Thoracic aorta (tissue), 2 donors: ENCODE results near the gene DRD2. TPM values are rescaled to one million over a fixed set of nuclear protein-coding genes. Genes with fewer than 3 reads are reported as not detected.

Source experiments
- ATAC-seq: fragments of 150-250 bp; one replicate; pipeline ENCODE4 v1.8.0; 2017; ENCODE audit warnings: low read depth; ENCODE audit not compliant: insufficient number of reproducible peaks, low FRiP score
- DNase-seq: peaks from one replicate; pipeline ENCODE4 v3.0.0-alpha.2; 2020; ENCODE audit warnings: low spot score
- H3K27ac ChIP-seq, 2 donors: fragments of 200-600 bp; sonication (generic); 1 replicate in 1 of 2; 2 replicates in 1 of 2; pipeline ENCODE4 v1.5.1; 2016; ENCODE audit warnings: mild to moderate bottlenecking in 2 of 2, moderate library complexity in 2 of 2
- H3K27me3 ChIP-seq: fragments of 200-600 bp; sonication (generic); replicated peaks from 2 replicates; pipeline ENCODE4 v1.6.0; 2016; ENCODE audit warnings: mild to moderate bottlenecking; ENCODE audit not compliant: insufficient read depth
- H3K36me3 ChIP-seq: fragments of 200-600 bp; sonication (generic); one replicate; pipeline ENCODE4 v1.5.1; 2016
- H3K4me1 ChIP-seq, 2 donors: fragments of 200-600 bp; sonication (generic); 1 replicate in 1 of 2; 2 replicates in 1 of 2; pipeline versions ENCODE4 v1.5.1 to v1.6.0; 2016; ENCODE audit warnings: low read depth in 2 of 2, mild to moderate bottlenecking in 1 of 2; ENCODE audit not compliant: control insufficient read depth in 1 of 2
- H3K4me3 ChIP-seq: fragments of 200-600 bp; sonication (generic); 2 replicates; pipeline ENCODE4 v1.5.1; 2016; ENCODE audit warnings: mild to moderate bottlenecking
- H3K9me3 ChIP-seq: fragments of 200-600 bp; sonication (generic); 2 replicates; pipeline ENCODE4 v1.5.1; 2016
- total RNA-seq, 2 donors: library from RNA; depleted of rRNA; stranded (reverse); fragments of >200 nt; gene quantifications; one replicate each; pipeline versions ENCODE4 v1.1.0 to v1.2.3, GENCODE V29; 2016
- TF ChIP-seq, protein P1 (sequence below): fragments of 200-600 bp; sonication (generic); IDR thresholded peaks from one replicate; pipeline ENCODE4 v1.5.1; 2019; ENCODE audit warnings: antibody characterized with exemption

The DRD2 gene
- total RNA-seq, 2 donors from 2014 or later, result not detected

DNA sequence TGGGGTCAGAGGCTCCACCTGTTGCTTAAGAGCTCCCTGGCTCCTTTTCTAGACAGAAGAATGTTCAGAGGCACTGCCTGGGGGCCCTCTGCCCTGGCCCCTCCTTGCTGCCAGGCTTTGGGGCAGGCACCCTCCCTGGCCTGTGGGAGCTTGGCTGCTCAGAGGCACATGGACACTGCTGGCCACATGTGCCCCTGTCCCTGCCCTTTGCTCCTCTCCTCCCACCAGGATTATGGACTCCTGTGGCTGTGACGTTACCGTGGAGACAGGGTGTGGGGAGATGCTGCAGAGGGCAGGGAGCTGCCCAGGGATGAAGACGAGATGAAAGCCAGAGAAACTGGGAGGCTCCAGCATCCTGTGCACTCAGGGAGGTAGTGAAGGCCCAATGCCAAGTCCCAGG is 14.7 kb downstream of the DRD2 start:
- no peak for DNase-seq
- no peak for ATAC-seq

DNA sequence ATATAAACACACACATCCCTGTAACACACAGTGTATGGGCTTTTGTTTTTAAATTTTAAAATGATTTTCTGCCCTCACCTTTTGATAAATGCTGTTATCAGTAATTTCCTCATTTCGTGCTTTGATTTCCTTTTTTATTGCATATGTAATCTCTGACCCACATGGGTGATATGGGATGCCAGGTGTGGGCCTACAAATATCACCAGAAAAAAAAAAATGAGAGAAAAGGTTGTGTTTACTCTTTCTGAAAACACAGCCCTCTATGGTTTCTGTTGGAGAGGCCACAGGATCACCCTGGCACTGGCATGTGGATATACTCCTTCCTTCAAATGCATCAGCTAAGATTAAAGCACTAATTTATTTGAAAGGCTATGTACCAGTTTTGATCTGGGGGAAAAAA is 17.0 kb downstream of the DRD2 start:
- Histone ChIP-seq H3K27me3 (no peaks in the 10 kb centered on the region), H3K4me1 (no peaks in the 10 kb centered on the region), H3K36me3 (no peaks in the 10 kb centered on the region), H3K4me3 (no peak overlapping the region), H3K9me3 (no peaks in the 10 kb centered on the region), H3K27ac (no peak overlapping the region)
- ATAC-seq (no peak), DNase-seq (no peak)
- TF ChIP-seq, protein P1, sequence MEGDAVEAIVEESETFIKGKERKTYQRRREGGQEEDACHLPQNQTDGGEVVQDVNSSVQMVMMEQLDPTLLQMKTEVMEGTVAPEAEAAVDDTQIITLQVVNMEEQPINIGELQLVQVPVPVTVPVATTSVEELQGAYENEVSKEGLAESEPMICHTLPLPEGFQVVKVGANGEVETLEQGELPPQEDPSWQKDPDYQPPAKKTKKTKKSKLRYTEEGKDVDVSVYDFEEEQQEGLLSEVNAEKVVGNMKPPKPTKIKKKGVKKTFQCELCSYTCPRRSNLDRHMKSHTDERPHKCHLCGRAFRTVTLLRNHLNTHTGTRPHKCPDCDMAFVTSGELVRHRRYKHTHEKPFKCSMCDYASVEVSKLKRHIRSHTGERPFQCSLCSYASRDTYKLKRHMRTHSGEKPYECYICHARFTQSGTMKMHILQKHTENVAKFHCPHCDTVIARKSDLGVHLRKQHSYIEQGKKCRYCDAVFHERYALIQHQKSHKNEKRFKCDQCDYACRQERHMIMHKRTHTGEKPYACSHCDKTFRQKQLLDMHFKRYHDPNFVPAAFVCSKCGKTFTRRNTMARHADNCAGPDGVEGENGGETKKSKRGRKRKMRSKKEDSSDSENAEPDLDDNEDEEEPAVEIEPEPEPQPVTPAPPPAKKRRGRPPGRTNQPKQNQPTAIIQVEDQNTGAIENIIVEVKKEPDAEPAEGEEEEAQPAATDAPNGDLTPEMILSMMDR, result no peak

More for the DNA sequence above, 14.7 kb downstream of the DRD2 start:
- TF ChIP-seq, protein P1, result no peak
- no peak overlapping the region for H3K4me3 ChIP-seq
- H3K27me3 ChIP-seq, result no peaks in the 10 kb centered on the region
- no peak overlapping the region for H3K27ac ChIP-seq
- no peaks in the 10 kb centered on the region for H3K36me3 ChIP-seq
- H3K4me1 ChIP-seq, result no peaks in the 10 kb centered on the region
- H3K9me3 ChIP-seq, result no peaks in the 10 kb centered on the region

DNA sequence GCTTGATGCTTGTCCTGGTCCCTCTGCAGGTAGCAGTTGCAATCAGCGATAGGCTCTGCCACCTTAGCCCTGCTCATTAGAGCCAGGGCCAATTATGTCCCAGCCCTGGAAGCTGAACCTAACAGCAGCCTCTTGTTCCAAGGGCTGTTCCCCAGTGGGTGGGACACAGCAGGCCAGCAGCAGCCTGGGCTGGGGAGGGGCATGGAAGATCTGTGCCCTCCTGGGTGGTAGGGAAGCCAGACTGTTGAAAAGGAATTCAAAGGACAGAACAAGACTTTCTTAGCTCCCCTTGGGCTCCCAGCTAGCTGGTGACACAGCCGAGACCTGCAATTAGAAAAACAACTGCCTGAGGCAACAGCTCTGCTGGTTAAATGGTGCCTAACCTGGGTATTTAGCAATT is 17.4 kb downstream of the DRD2 start:
- H3K27ac ChIP-seq, result no peak overlapping the region
- H3K4me1 ChIP-seq, result no peaks in the 10 kb centered on the region
- DNase-seq (no peak), ATAC-seq (no peak)
- no peaks in the 10 kb centered on the region for H3K36me3 ChIP-seq
- no peak overlapping the region for H3K4me3 ChIP-seq
- TF ChIP-seq, protein P1, result no peak
- no peaks in the 10 kb centered on the region for H3K27me3 ChIP-seq
- H3K9me3 ChIP-seq, result no peaks in the 10 kb centered on the region

DNA sequence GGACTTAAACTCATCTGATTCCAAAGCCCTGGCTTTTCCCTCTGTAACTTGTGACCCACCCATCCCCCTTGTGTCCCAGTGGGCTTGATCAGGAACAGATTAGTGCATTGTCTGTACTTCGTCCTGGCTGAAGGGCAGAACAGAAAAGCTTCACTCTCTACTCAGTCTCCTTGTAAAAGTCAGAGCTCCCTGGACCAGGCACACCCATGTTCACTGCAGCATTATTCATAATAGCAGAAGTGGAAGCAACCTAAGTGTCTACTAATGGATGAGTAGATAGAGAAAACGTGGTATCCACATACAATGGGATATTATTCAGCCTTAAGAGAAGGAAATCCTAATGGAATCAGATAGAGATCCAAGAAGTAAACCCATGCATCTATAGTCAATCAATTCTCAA is 20.7 kb downstream of the DRD2 start:
- DNase-seq (no peak), ATAC-seq (no peak)
- no peaks in the 10 kb centered on the region for H3K4me1 ChIP-seq
- H3K36me3 ChIP-seq, result no peaks in the 10 kb centered on the region
- H3K9me3 ChIP-seq, result no peaks in the 10 kb centered on the region
- TF ChIP-seq, protein P1, result no peak
- H3K4me3 ChIP-seq, result no peak overlapping the region
- no peak overlapping the region for H3K27ac ChIP-seq
- no peaks in the 10 kb centered on the region for H3K27me3 ChIP-seq

DNA sequence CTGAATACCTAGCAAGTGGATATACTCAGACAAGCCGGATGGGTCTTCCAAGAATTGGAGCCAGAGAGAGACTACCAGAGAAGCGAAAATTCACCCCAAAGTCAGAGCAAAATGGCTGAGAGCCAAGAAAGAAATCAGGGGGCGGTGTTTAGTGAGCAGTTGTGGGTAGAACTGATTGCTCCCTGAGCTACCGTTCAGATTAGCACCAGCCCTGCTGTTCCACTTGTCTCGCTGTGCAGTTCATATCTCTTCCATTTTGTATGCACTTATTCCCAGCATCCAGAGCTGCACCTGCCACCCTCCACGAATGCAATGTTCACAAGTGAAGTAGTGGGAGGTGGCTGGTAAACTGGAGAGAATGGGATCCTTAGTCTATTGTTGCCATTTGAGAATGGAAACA is 25.5 kb downstream of the DRD2 start:
- no peak overlapping the region for H3K4me3 ChIP-seq
- DNase-seq, result no peak
- H3K4me1 ChIP-seq, result no peaks in the 10 kb centered on the region
- H3K36me3 ChIP-seq, result no peaks in the 10 kb centered on the region
- no peak for ATAC-seq
- TF ChIP-seq, protein P1, result no peak
- no peaks in the 10 kb centered on the region for H3K9me3 ChIP-seq
- H3K27me3 ChIP-seq, result no peaks in the 10 kb centered on the region
- no peak overlapping the region for H3K27ac ChIP-seq
